Right atrium auricular region (tissue), 2 donors: ENCODE results near the gene SENP3. TPM values are rescaled to one million over a fixed set of nuclear protein-coding genes. Genes with fewer than 3 reads are reported as not detected.
A peak's percentile ranks its signal among the peaks of the same experiment; 100 is the strongest.

Source experiments
- DNase-seq: peaks from one replicate; pipeline ENCODE4 v3.0.0-alpha.2; 2019; ENCODE audit warnings: low spot score
- H3K27ac ChIP-seq, 2 donors: fragments of 200-600 bp; sonication (generic); 1 replicate in 1 of 2; 2 replicates in 1 of 2; pipeline ENCODE4 v1.5.1; 2016 to 2019
- H3K27me3 ChIP-seq, 2 donors: fragments of 200-600 bp; sonication (generic); one replicate each; pipeline versions ENCODE4 v1.5.1 to v1.6.0; 2017 to 2019
- H3K36me3 ChIP-seq: fragments of 200-600 bp; sonication (generic); one replicate; pipeline ENCODE4 v1.5.1; 2016
- H3K4me1 ChIP-seq, 2 donors: fragments of 200-600 bp; sonication (generic); one replicate each; pipeline versions ENCODE4 v1.5.1 to v1.6.0; 2017 to 2019
- H3K4me3 ChIP-seq, 2 donors: fragments of 200-600 bp; sonication (generic); 1 replicate in 1 of 2; 2 replicates in 1 of 2; pipeline ENCODE4 v1.5.1; 2017 to 2019; ENCODE audit warnings: mild to moderate bottlenecking in 1 of 2, moderate library complexity in 1 of 2
- H3K9me3 ChIP-seq, 2 donors: fragments of 200-600 bp; sonication (generic); one replicate each; pipeline ENCODE4 v1.5.1; 2019
- CTCF ChIP-seq, 2 donors: fragments of 200-600 bp; sonication (generic); IDR thresholded peaks; one replicate each; pipeline ENCODE4 v1.5.1; 2019; ENCODE audit warnings: antibody characterized with exemption in 2 of 2
- total RNA-seq, 2 donors: library from RNA; depleted of rRNA; stranded (reverse); fragments of >200 nt; gene quantifications; one replicate each; pipeline ENCODE4 v1.1.0, GENCODE V29; 2016

The SENP3 gene
- total RNA-seq, 2 donors from 2014 or later = 45.9 to 56.1 TPM

GRCh38 chr17:7541074-7541621 is 20.6 kb upstream of the SENP3 start:
- Histone ChIP-seq H3K27ac (no peak overlapping the region), H3K4me1 (no peaks in the 10 kb centered on the region), H3K36me3 (no peaks in the 10 kb centered on the region), H3K4me3 (no peak overlapping the region), H3K27me3 (no peaks in the 10 kb centered on the region), H3K9me3 (no peaks in the 10 kb centered on the region)
- no peak for DNase-seq
- TF ChIP-seq CTCF (IDR thresholded peaks at IDR 0.05) = no peak

DNA sequence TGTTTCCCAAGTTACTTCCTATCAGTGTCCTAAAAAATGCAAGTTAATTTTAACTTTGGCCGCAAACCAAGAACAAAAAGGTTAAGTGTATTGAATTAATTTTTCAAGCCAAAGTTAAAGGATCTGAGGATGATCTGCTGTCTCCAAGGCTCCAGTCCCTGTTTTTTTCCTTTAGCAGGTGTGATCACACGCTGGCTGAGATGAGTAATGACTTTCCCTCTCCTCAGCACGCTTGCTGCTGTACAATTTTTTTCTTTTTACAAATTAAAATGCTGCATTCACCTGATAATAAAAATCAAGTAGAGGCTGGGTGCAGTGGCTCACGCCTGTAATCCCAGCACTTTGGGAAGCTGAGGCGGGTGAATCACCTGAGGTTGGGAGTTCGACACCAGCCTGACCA is 16.8 kb upstream of the SENP3 start:
- no peak for TF ChIP-seq CTCF (IDR thresholded peaks at IDR 0.05)
- H3K27me3 ChIP-seq = no peaks in the 10 kb centered on the region
- H3K4me3 ChIP-seq = no peak overlapping the region
- peaks cover 0 to 14% of the 10 kb centered on the region in 2 donors for H3K4me1 ChIP-seq
- H3K9me3 ChIP-seq = no peaks in the 10 kb centered on the region
- no peak for DNase-seq
- no peaks in the 10 kb centered on the region for H3K36me3 ChIP-seq
- no peak overlapping the region for H3K27ac ChIP-seq

- peak within 1 kb of the TSS; percentile 80 to 95 for H3K27ac ChIP-seq
- no peak for DNase-seq
- H3K4me1 ChIP-seq = peaks cover 0 to 22% of the 10 kb centered on the region in 2 donors
- no peaks in the 10 kb centered on the region for H3K9me3 ChIP-seq
- no peaks in the 10 kb centered on the region for H3K36me3 ChIP-seq
- peak in 1 of 2 donors; percentile 60 for TF ChIP-seq CTCF (IDR thresholded peaks at IDR 0.05)
- peak within 1 kb of the TSS; percentile 54 to 61 for H3K4me3 ChIP-seq
- H3K27me3 ChIP-seq = no peaks in the 10 kb centered on the region
Observed at GRCh38 chr17:7548585-7549400, 12.9 kb upstream of the SENP3 start, which contains the start of gene TNFSF12. TNFSF12 (plus strand) TSS chr17:7549058; CDS start chr17:7549154, 96 bp downstream.

DNA sequence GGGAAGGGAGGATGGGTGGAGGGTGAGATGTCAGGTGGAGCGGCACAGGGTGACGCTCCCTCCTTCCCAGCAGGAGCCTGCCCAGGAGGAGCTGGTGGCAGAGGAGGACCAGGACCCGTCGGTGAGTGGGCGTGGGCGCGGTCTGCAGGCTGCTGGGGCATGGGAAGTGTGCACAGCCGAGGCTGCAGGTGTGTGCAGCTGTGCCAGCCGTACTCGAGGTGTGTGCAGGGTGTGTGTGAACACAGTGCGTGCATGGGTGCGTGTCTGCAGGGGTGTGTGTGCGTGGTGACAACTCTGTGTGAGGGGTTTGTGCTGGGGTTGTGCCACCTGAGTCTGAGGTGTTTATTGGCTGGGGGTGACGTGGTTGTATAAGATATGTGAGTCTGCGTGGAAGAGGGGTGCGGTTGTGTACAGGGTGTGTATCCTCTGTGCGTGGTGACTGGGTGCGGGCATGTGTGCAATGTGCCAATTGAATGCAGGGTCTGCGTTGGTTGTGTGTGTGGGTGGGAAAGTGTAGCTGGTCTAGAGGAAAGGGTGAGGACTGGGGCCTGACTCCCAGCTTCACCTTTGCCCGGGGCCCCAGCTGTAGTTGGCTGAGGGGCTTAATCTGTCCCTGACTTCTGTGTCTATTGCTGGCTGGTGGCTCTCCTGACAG is 12.2 kb upstream of the SENP3 start:
- Histone ChIP-seq H3K36me3 (no peaks in the 10 kb centered on the region), H3K4me1 (peaks cover 0 to 22% of the 10 kb centered on the region in 2 donors), H3K27me3 (no peaks in the 10 kb centered on the region), H3K27ac (peak overlapping the region; percentile 80 to 95), H3K9me3 (no peaks in the 10 kb centered on the region), H3K4me3 (peak overlapping the region; percentile 54 to 61)
- no peak for TF ChIP-seq CTCF (IDR thresholded peaks at IDR 0.05)
- DNase-seq = no peak

DNA sequence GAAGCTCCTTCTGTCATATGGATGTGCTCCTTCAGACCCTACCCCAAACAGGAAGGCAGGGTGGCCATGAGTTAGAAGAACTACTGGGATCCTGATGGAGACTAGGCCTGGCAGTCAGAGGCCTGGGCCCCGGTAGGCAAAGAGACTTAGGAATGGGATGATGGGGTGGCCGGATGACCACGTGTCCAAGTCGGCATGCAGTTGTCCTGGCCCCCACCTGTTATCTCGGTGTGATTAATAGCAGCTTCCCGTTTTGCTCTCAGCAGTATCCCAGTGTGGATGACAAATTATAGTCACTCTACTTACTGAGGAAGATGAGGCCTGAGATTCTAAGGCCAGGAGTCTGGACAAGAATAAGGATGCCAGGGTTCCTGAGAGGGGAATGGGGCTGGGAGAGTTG is 11.4 kb upstream of the SENP3 start:
- H3K4me1 ChIP-seq = peaks cover 0 to 22% of the 10 kb centered on the region in 2 donors
- no peak overlapping the region for H3K4me3 ChIP-seq
- H3K27ac ChIP-seq = peak overlapping the region; percentile 80 to 95
- H3K36me3 ChIP-seq = no peaks in the 10 kb centered on the region
- no peak for DNase-seq
- no peak for TF ChIP-seq CTCF (IDR thresholded peaks at IDR 0.05)
- no peaks in the 10 kb centered on the region for H3K27me3 ChIP-seq
- H3K9me3 ChIP-seq = no peaks in the 10 kb centered on the region
